ENCODE results near the gene KLK15.

Gene KLK15, protein sequence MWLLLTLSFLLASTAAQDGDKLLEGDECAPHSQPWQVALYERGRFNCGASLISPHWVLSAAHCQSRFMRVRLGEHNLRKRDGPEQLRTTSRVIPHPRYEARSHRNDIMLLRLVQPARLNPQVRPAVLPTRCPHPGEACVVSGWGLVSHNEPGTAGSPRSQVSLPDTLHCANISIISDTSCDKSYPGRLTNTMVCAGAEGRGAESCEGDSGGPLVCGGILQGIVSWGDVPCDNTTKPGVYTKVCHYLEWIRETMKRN

GRCh38 chr19:50833117-50833801, at the start of gene KLK15:
KLK15 (minus strand) TSS chr19:50833574; CDS start chr19:50831492, 2,082 bp downstream.
- no peak for DNase-seq (ENCODE audit: low read depth, low spot score)

DNA sequence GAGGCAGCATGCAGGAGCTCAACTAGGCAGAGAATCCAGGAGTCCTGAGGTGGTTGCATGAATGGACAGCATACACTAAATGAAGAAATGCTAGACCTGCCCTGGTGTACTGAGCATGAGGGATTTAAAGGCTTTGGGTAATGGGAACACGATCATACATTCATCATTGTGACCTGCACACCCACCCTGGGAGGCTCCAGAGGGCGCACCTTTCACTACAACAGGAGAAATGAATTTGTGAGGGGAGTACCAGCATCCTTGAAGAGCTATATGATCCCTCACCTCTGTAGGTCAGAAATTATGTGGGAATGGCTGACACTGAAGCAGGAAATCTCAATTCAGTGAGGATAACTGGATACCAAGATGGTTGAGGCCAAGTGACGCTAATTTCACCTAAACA, 48.8 kb upstream of the KLK15 start:
- DNase-seq (ENCODE audit: low read depth, low spot score): no peak

DNA sequence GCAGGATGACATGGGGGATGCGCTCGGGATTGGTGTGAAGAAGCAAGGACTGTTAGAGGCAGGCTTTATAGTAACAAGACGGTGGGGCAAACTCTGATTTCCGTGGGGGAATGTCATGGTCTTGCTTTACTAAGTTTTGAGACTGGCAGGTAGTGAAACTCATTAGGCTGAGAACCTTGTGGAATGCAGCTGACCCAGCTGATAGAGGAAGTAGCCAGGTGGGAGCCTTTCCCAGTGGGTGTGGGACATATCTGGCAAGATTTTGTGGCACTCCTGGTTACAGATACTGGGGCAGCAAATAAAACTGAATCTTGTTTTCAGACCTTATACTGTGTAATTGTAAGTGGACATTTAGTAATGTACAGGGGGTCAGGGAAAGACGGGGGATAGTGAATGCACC, 46.9 kb upstream of the KLK15 start:
- DNase-seq (ENCODE audit: low read depth, low spot score): no peak

DNA sequence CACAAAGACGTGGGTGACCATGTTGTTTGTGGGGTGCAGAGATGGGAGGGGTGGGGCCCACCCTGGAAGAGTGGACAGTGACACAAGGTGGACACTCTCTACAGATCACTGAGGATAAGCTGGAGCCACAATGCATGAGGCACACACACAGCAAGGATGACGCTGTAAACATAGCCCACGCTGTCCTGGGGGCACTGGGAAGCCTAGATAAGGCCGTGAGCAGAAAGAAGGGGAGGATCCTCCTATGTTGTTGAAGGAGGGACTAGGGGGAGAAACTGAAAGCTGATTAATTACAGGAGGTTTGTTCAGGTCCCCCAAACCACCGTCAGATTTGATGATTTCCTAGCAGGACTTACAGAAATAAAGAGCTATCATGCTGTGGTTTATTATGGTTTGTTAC, 45.5 kb upstream of the KLK15 start:
- DNase-seq (ENCODE audit: low read depth, low spot score): no peak

GRCh38 chr19:50877338-50877737, 44.0 kb upstream of the KLK15 start:
- no peak for DNase-seq (ENCODE audit: low read depth, low spot score)

DNA sequence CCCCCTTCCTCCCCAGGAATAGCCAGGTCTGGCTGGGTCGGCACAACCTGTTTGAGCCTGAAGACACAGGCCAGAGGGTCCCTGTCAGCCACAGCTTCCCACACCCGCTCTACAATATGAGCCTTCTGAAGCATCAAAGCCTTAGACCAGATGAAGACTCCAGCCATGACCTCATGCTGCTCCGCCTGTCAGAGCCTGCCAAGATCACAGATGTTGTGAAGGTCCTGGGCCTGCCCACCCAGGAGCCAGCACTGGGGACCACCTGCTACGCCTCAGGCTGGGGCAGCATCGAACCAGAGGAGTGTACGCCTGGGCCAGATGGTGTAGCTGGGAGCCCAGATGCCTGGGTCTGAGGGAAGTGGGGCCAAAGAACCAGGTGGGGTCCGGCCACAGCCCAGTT, 43.1 kb upstream of the KLK15 start:
- no peak for DNase-seq (ENCODE audit: low read depth, low spot score)

DNA sequence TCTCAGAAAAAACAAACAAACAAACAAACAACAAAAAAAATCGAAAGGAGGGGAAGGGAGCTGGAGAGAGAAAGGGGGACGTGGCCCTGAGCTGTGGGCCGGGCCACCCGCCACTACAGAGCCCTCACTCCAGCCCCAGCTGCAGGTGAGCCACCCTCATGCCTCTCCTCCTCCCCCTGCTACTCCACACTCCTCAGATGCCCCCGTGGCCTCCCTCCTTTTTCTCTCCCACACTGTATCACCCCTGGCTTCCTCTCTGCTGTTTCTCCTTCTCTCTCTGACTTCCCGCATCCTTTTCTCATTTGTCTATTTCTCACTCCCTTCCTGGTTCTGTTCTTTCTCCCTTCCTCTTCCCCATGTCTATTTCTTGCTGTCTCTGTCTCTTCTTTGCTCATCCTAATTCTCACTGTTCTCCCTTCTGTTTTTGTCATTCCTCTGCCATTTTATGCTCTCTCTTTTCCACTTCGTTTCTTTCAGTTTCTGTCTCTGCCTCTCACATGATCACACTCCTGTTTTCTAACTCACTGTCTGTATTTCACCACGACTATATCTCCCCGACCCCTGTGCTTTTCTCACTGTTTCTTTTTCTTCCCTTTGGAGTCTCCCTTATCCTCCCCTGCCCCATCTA, 42.5 kb upstream of the KLK15 start:
- DNase-seq (ENCODE audit: low read depth, low spot score): no peak

- DNase-seq (ENCODE audit: low read depth, low spot score): no peak
Observed at GRCh38 chr19:50874211-50874610, 40.8 kb upstream of the KLK15 start.

DNA sequence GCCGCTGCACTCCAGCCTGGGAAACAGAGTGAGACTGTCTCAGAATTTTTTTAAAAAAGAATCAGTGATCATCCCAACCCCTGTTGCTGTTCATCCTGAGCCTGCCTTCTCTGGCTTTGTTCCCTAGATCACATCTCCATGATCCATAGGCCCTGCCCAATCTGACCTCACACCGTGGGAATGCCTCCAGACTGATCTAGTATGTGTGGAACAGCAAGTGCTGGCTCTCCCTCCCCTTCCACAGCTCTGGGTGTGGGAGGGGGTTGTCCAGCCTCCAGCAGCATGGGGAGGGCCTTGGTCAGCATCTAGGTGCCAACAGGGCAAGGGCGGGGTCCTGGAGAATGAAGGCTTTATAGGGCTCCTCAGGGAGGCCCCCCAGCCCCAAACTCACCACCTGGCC, 39.7 kb upstream of the KLK15 start, which contains the start of gene KLK2:
TSS of gene KLK2 (plus strand) at position 384 of the 400 bp plus-strand sequence. CDS start 35 bp downstream, outside the sequence.
- no peak for DNase-seq (ENCODE audit: low read depth, low spot score)

DNA sequence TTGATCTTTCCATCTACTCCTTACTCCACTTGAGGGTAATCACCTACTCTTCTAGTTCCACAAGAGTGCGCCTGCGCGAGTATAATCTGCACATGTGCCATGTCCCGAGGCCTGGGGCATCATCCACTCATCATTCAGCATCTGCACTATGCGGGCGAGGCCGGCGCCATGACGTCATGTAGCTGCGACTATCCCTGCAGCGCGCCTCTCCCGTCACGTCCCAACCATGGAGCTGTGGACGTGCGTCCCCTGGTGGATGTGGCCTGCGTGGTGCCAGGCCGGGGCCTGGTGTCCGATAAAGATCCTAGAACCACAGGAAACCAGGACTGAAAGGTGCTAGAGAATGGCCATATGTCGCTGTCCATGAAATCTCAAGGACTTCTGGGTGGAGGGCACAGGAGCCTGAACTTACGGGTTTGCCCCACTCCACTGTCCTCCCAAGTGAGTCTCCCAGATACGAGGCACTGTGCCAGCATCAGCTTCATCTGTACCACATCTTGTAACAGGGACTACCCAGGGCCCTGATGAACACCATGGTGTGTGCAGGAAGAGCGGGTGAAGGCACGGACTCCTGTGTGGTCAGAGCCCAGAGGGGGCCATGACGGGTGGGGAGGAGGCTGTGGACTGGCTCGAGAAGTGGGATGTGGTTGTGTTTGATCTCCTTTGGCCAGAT, 37.2 kb upstream of the KLK15 start:
- DNase-seq (ENCODE audit: low read depth, low spot score): no peak

- DNase-seq (ENCODE audit: low read depth, low spot score): no peak
Observed at GRCh38 chr19:50869479-50869878, 36.1 kb upstream of the KLK15 start.

GRCh38 chr19:50861496-50862286, 28.3 kb upstream of the KLK15 start:
- DNase-seq (ENCODE audit: low read depth, low spot score): no peak

DNA sequence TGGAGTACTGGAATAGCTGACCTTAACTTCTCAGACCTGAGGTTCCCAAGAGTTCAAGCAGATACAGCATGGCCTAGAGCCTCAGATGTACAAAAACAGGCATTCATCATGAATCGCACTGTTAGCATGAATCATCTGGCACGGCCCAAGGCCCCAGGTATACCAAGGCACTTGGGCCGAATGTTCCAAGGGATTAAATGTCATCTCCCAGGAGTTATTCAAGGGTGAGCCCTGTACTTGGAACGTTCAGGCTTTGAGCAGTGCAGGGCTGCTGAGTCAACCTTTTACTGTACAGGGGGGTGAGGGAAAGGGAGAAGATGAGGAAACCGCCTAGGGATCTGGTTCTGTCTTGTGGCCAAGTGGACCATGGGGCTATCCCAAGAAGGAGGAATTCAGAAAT, 27.6 kb upstream of the KLK15 start:
- DNase-seq (ENCODE audit: low read depth, low spot score): no peak

DNA sequence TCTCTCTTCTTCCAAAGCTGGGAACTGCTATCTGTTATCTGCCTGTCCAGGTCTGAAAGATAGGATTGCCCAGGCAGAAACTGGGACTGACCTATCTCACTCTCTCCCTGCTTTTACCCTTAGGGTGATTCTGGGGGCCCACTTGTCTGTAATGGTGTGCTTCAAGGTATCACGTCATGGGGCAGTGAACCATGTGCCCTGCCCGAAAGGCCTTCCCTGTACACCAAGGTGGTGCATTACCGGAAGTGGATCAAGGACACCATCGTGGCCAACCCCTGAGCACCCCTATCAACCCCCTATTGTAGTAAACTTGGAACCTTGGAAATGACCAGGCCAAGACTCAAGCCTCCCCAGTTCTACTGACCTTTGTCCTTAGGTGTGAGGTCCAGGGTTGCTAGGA, 26.5 kb upstream of the KLK15 start:
- no peak for DNase-seq (ENCODE audit: low read depth, low spot score)

- DNase-seq (ENCODE audit: low read depth, low spot score): no peak
Observed at GRCh38 chr19:50858886-50859285, 25.5 kb upstream of the KLK15 start.

- DNase-seq (ENCODE audit: low read depth, low spot score): no peak
Observed at GRCh38 chr19:50857366-50857765, 24.0 kb upstream of the KLK15 start.

DNA sequence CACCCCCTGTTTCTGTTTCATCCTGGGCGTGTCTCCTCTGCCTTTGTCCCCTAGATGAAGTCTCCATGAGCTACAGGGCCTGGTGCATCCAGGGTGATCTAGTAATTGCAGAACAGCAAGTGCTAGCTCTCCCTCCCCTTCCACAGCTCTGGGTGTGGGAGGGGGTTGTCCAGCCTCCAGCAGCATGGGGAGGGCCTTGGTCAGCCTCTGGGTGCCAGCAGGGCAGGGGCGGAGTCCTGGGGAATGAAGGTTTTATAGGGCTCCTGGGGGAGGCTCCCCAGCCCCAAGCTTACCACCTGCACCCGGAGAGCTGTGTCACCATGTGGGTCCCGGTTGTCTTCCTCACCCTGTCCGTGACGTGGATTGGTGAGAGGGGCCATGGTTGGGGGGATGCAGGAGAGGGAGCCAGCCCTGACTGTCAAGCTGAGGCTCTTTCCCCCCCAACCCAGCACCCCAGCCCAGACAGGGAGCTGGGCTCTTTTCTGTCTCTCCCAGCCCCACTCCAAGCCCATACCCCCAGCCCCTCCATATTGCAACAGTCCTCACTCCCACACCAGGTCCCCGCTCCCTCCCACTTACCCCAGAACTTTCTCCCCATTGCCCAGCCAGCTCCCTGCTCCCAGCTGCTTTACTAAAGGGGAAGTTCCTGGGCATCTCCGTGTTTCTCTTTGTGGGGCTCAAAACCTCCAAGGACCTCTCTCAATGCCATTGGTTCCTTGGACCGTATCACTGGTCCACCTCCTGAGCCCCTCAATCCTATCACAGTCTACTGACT, 21.4 kb upstream of the KLK15 start, which contains the start of gene KLK3:
TSS of gene KLK3 (plus strand) at position 280 of the 775 bp plus-strand sequence. CDS start at position 321, 41 bp downstream.
- no peak for DNase-seq (ENCODE audit: low read depth, low spot score)

DNA sequence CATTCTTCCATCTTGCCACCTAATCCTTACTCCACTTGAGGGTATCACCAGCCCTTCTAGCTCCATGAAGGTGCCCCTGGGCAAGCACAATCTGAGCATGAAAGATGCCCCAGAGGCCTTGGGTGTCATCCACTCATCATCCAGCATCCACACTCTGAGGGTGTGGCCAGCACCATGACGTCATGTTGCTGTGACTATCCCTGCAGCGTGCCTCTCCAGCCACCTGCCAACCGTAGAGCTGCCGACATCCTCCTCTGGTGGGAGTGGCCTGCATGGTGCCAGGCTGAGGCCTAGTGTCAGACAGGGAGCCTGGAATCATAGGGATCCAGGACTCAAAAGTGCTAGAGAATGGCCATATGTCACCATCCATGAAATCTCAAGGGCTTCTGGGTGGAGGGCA, 18.2 kb upstream of the KLK15 start:
- DNase-seq (ENCODE audit: low read depth, low spot score): no peak

GRCh38 chr19:50850738-50851137, 17.4 kb upstream of the KLK15 start:
- DNase-seq (ENCODE audit: low read depth, low spot score): no peak

DNA sequence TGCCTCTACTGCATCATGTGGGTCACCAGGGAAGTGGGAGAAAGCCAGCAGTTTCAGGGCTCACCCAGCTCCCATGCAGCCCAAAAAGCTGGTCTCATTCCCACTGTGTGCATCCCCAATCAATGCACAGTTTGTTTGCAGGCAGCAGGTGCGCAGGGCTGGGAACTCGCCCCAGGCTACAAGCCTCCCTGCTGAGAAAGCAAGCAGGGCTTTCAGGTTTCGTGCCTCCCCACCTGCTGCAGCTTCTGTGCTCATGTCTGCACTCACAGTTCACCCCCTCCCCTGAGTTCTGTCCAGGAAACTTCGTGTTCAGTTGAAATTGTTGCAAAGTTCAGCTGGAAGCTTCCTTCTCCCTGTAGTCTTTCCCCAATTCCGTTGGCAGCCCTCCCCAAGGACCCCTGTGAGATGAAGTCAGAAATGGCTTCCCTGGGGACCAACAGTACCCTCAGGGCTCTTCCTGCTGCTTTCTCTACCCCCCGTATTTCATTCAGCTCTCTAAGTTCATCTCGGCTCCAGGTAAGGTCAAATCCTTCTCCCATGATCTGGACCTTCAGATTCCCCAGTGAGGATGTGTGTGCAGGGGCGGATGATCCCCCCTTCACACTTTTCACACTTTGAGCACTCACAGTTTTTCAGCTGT, 11.0 kb upstream of the KLK15 start:
- no peak for DNase-seq (ENCODE audit: low read depth, low spot score)
